ENCODE data around the gene NEMP1.

NEMP1 gene

GRCh38 chr12:57090924-57091637 is 12.5 kb upstream of the NEMP1 start:
- H3K36me3 ChIP-seq = peaks cover 15% of the 10 kb centered on the region
- no peak overlapping the region for H3K27ac ChIP-seq
- peaks cover 31 to 44% of the 10 kb centered on the region in 2 experiments for H3K4me1 ChIP-seq (ENCODE audit: control insufficient read depth in 1 of 2, insufficient read depth in 1 of 2, low read depth in 1 of 2, low read length in 1 of 2)

DNA sequence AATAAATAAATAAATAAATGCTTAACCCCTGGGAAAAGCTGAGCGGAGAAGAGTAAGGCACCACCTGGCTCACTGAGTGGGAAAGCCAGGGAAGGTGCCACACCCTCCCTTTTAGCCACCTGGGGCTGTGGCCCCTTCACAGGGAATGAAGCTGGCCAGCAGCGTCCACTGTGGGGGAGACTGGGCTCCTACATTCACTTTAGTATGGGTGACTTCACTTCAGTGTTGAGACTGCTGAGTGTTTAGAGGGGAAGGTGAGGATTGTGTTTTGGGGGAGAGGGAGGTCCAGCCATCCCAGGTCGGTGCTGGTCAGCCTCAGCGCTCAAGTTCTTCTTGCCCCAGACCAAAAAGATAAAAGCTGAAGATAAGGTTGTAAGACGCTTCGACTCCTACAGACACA is 11.9 kb upstream of the NEMP1 start:
- H3K4me1 ChIP-seq (ENCODE audit: control insufficient read depth in 1 of 2, insufficient read depth in 1 of 2, low read depth in 1 of 2, low read length in 1 of 2) = peaks cover 31 to 44% of the 10 kb centered on the region in 2 experiments
- no peak overlapping the region for H3K4me3 ChIP-seq (ENCODE audit: low read depth in 1 of 2, low read length in 1 of 2)
- TF ChIP-seq CTCF (IDR thresholded peaks at IDR 0.05) = no peak
- H3K27me3 ChIP-seq = peaks cover 55% of the 10 kb centered on the region
- H3K27ac ChIP-seq = no peak overlapping the region
- peaks cover 9% of the 10 kb centered on the region for H3K36me3 ChIP-seq
- H3K9me3 ChIP-seq = no peaks in the 10 kb centered on the region

More at GRCh38 chr12:57090924-57091637, 12.5 kb upstream of the NEMP1 start:
- TF ChIP-seq CTCF (IDR thresholded peaks at IDR 0.05) = no peak
- Histone ChIP-seq H3K9me3 (no peaks in the 10 kb centered on the region), H3K27me3 (peaks cover 50% of the 10 kb centered on the region), H3K4me3 (ENCODE audit: low read depth in 1 of 2, low read length in 1 of 2) (no peak overlapping the region)

- no peaks in the 10 kb centered on the region for H3K9me3 ChIP-seq
- peak overlapping the region; percentile 66 to 71 for H3K4me3 ChIP-seq (ENCODE audit: low read depth in 1 of 2, low read length in 1 of 2)
- TF ChIP-seq CTCF (IDR thresholded peaks at IDR 0.05) = no peak
- no peaks in the 10 kb centered on the region for H3K36me3 ChIP-seq
- H3K4me1 ChIP-seq (ENCODE audit: control insufficient read depth in 1 of 2, insufficient read depth in 1 of 2, low read depth in 1 of 2, low read length in 1 of 2) = peaks cover 31 to 44% of the 10 kb centered on the region in 2 experiments
- peak overlapping the region; percentile 66 for H3K27ac ChIP-seq
- peaks cover 55% of the 10 kb centered on the region for H3K27me3 ChIP-seq
Observed at GRCh38 chr12:57089271-57090245, 11.0 kb upstream of the NEMP1 start.

DNA sequence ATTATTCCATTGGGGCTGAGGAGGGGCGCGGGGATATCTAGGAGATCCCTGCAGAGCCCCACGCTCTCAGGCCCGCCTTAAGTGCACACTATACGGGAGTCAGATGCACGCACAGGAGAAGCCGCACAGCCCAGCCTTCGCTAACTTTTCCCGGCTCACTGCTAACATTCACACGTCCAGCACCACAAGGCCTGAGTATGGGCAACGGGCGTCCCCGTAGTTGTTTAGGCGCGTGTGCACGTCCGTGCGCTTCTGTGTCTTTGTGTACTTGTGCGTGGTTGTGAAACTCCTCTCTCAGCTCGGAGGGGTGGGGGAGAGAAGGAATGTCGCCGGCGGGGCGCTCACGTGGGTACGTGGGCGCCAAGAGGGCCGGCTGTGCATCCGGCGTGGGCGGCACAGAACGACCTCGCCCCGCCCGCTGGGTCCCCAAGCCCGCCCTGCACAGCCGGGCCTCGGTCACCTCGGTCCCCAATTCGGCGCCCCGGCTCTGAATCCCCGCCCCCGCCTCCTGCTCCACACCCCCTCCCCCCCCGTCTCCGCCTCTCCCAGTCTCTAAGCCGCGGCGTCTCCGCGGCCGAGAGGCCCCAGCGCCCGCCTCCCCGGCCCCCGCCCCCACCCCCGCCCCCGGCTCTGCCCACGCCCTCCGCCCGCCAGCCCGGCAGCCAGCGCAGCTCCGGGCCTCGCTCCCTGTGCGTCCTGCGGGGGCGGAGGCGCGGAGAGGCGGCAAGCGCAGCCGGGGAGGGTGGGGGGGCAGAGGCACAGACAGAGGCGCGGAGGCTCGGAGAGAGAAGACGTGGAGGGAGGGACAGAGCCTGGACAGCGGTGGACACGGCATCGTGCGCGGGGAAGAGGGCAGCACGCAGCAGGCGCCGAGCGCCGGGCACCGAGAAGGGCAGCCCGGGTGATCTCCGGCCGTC is 10.0 kb upstream of the NEMP1 start, which contains the start of gene NAB2:
Gene NAB2, plus strand, starts transcription at position 761 of the 917 bp plus-strand sequence. CDS start 158 bp downstream, outside the sequence.
- Histone ChIP-seq H3K4me1 (ENCODE audit: control insufficient read depth in 1 of 2, insufficient read depth in 1 of 2, low read depth in 1 of 2, low read length in 1 of 2) (peaks cover 31 to 40% of the 10 kb centered on the region in 2 experiments), H3K9me3 (no peaks in the 10 kb centered on the region), H3K27me3 (peaks cover 55% of the 10 kb centered on the region), H3K36me3 (no peaks in the 10 kb centered on the region), H3K4me3 (ENCODE audit: low read depth in 1 of 2, low read length in 1 of 2) (peak within 1 kb of the TSS; percentile 71 to 89), H3K27ac (peak within 1 kb of the TSS; percentile 66)
- no peak for TF ChIP-seq CTCF (IDR thresholded peaks at IDR 0.05)

Data from neutrophil (primary cell).